ENCODE measurements around the gene UNC5CL.

GRCh38 chr6:41036601-41037000, 2.4 kb downstream of the UNC5CL start:
- TF ChIP-seq MXD4 (CRISPR knock-in tag; IDR thresholded peaks at IDR 0.05; ENCODE audit: borderline replicate concordance) (no peak), GABPB1 (CRISPR knock-in tag; IDR thresholded peaks at IDR 0.05) (no peak)

All from WTC11 (cell line).